ENCODE measurements around the gene CCS. TPM values are rescaled to one million over a fixed set of nuclear protein-coding genes. Genes with fewer than 3 reads are reported as not detected.

The CCS gene
- total RNA-seq, 1 donor from 2014 or later, result 22.1 TPM

DNA sequence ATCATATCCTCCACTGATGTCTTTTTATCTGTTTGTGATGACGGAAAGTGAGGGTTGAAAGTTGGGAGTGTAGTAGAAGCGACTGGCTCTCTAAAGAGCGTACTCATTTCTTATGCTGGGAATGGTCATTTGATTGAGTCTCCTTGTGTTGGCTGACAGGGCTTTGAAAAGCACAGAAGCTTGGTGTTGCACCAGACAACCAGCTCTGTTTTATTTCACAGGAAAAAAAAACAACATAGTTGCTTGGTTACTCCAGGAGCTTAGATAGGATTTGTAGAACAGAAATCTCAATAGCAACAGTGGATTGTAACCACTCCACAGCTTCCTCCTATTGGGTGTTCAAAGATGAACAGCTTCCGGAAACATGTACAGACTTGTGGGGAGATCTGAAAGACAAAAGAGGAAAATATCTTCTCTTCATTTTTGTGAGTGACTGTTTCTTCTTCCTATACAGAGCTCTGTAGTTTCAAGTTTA is 26.1 kb downstream of the CCS start:
- no peak for DNase-seq (ENCODE audit: low read depth)
- TF ChIP-seq, protein P1, sequence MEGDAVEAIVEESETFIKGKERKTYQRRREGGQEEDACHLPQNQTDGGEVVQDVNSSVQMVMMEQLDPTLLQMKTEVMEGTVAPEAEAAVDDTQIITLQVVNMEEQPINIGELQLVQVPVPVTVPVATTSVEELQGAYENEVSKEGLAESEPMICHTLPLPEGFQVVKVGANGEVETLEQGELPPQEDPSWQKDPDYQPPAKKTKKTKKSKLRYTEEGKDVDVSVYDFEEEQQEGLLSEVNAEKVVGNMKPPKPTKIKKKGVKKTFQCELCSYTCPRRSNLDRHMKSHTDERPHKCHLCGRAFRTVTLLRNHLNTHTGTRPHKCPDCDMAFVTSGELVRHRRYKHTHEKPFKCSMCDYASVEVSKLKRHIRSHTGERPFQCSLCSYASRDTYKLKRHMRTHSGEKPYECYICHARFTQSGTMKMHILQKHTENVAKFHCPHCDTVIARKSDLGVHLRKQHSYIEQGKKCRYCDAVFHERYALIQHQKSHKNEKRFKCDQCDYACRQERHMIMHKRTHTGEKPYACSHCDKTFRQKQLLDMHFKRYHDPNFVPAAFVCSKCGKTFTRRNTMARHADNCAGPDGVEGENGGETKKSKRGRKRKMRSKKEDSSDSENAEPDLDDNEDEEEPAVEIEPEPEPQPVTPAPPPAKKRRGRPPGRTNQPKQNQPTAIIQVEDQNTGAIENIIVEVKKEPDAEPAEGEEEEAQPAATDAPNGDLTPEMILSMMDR (conservative IDR thresholded peaks at IDR 0.05; ENCODE audit: low read depth, low read length), result no peak
- peak overlapping the region; percentile 68 for H3K4me3 ChIP-seq (ENCODE audit: low read depth, low read length)

DNA sequence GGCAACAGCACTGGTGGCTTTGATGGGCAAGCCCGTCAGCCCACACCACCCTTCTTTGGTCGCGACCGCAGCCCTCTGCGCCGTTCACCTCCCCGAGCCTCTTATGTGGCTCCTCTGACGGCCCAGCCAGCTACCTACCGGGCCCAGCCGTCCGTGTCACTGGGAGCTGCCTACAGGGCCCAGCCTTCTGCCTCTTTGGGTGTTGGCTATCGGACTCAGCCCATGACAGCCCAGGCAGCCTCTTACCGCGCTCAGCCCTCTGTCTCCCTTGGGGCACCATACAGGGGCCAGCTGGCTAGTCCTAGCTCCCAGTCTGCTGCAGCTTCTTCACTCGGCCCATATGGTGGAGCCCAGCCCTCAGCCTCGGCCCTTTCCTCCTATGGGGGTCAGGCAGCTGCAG is 31.5 kb downstream of the CCS start:
- no peak for DNase-seq (ENCODE audit: low read depth)
- TF ChIP-seq, protein P1 (conservative IDR thresholded peaks at IDR 0.05; ENCODE audit: low read depth, low read length), result no peak
- H3K4me3 ChIP-seq (ENCODE audit: low read depth, low read length), result no peak overlapping the region

DNA sequence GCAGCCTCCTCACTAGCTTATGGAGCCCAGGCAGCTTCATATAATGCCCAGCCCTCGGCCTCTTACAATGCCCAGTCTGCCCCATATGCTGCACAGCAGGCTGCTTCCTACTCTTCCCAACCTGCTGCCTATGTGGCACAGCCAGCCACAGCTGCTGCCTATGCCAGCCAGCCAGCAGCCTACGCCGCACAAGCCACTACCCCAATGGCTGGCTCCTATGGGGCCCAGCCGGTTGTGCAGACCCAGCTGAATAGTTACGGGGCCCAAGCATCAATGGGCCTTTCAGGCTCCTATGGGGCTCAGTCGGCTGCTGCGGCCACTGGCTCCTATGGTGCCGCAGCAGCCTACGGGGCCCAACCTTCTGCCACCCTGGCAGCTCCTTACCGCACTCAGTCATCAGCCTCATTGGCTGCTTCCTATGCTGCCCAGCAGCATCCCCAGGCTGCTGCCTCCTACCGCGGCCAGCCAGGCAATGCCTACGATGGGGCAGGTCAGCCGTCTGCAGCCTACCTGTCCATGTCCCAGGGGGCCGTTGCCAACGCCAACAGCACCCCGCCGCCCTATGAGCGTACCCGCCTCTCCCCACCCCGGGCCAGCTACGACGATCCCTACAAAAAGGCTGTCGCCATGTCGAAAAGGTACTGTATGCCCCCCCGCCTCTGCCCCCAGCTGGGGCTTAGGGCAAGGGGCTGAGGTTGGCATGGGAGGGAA is 32.2 kb downstream of the CCS start:
- no peak overlapping the region for H3K4me3 ChIP-seq (ENCODE audit: low read depth, low read length)
- no peak for DNase-seq (ENCODE audit: low read depth)
- TF ChIP-seq, protein P1 (conservative IDR thresholded peaks at IDR 0.05; ENCODE audit: low read depth, low read length), result no peak

DNA sequence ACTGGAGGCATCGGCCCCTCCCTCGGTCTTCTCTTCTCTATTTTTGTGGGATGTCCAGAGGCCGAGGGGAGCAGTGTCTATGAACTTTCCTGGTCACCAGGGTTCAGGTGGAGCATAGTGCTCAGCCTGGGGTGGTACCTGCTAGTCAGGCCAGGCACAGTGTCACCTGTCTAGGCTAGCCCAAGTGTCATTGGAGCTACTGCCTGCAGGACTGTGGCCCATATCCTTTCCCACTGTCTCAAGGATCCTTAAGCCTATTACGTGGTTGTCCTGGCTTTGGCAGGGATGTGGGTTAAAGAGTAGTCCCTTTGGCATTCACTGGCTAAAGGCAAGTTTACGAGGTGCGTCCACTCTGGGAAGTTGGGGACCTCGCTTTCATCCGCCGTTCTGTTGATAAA is 32.8 kb downstream of the CCS start:
- H3K4me3 ChIP-seq (ENCODE audit: low read depth, low read length), result no peak overlapping the region
- TF ChIP-seq, protein P1 (conservative IDR thresholded peaks at IDR 0.05; ENCODE audit: low read depth, low read length), result no peak
- no peak for DNase-seq (ENCODE audit: low read depth)

DNA sequence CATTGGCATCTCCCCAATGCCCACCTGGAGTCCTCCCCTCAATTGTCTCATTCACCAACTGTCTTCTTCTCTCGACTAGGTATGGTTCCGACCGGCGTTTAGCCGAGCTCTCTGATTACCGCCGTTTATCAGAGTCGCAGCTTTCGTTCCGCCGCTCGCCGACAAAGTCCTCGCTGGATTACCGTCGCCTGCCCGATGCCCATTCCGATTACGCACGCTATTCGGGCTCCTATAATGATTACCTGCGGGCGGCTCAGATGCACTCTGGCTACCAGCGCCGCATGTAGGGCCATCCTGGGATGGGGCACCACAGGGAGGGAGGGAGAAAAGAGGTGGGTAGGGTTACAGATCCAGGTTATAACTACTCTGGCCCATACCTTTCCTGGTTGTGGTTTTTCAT is 33.4 kb downstream of the CCS start:
- DNase-seq (ENCODE audit: low read depth), result no peak
- TF ChIP-seq, protein P1 (conservative IDR thresholded peaks at IDR 0.05; ENCODE audit: low read depth, low read length), result no peak

DNA sequence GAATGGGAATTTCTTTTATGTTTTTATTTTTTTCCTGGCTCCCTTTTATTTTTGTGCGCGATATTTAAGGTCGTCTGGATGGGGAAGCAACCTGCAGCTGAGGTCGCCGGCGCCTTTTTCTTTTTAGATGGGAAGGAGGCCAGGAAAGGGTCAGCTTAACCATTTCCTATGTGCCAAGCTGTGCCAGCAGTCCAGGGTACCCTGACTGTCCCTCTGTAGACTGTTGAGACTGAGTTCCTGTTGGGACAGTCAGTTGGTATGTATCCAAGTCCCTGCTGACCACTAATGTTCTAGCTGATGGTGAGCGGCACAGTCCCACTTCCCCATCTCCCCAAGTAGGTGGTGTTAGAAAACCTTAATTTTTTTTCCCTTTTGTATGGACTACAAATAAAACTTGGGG is 33.9 kb downstream of the CCS start:
- no peak for DNase-seq (ENCODE audit: low read depth)
- TF ChIP-seq, protein P1 (conservative IDR thresholded peaks at IDR 0.05; ENCODE audit: low read depth, low read length), result no peak
- no peak overlapping the region for H3K4me3 ChIP-seq (ENCODE audit: low read depth, low read length)

More for the DNA sequence above, 33.4 kb downstream of the CCS start:
- no peak overlapping the region for H3K4me3 ChIP-seq (ENCODE audit: low read depth, low read length)

DNA sequence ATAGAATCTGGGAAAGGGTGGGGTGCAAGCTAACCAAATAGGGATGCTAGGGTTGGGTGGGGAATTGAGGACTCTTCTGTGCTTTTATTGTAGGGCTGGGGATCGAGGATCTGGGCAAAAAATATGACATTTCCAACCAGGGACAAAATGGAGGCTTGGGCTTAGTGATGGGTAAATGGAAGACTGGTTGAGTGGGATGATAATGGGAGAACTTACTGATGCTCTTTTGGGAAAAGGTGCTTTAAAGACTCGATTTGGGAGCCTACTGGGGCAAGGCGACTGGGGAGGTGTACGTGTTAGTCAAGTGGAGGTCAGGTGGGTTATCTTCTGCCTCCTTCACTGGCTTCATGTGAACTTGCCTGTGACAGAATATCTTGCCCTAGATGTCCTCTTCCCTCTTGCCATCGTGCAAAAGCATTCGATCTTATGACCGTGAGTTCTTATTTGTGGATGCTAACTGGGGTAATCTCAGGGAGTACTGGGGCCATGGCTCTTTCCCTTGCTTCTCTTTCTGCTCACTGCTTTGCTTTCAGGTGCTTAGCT is 35.1 kb downstream of the CCS start:
- H3K4me3 ChIP-seq (ENCODE audit: low read depth, low read length), result no peak overlapping the region
- no peak for DNase-seq (ENCODE audit: low read depth)

More for the DNA sequence above, 35.1 kb downstream of the CCS start:
- TF ChIP-seq, protein P1 (conservative IDR thresholded peaks at IDR 0.05; ENCODE audit: low read depth, low read length), result no peak

All from epithelial cell of proximal tubule (primary cell).